ENCODE data around the gene RNPEPL1.
"Not testable (repeated sequence)": the region's sequence is repeated elsewhere in the genome, so short reads cannot be mapped to it uniquely, and the experiment has no call there.

The RNPEPL1 gene

GRCh38 chr2:240605867-240606743 is 37.8 kb downstream of the RNPEPL1 start:
- no peak overlapping the region for H3K4me3 ChIP-seq (replicated peaks; ENCODE audit: low read depth, low read length)
- DNase-seq (ENCODE audit: extremely low read depth, low read depth): no peak
- no peak for TF ChIP-seq CTCF (IDR thresholded peaks at IDR 0.05; ENCODE audit: low read depth, low read length, missing control alignments)

- no peak for DNase-seq (ENCODE audit: extremely low read depth, low read depth)
- H3K4me3 ChIP-seq (replicated peaks; ENCODE audit: low read depth, low read length): no peak overlapping the region
- no peak for TF ChIP-seq CTCF (IDR thresholded peaks at IDR 0.05; ENCODE audit: low read depth, low read length, missing control alignments)
These were observed 43.4 kb downstream of the RNPEPL1 start for GRCh38 chr2:240611601-240612210.

GRCh38 chr2:240613781-240614180 is 45.5 kb downstream of the RNPEPL1 start:
- DNase-seq (ENCODE audit: extremely low read depth, low read depth): no peak
- TF ChIP-seq CTCF (IDR thresholded peaks at IDR 0.05; ENCODE audit: low read depth, low read length, missing control alignments): no peak
- H3K4me3 ChIP-seq (replicated peaks; ENCODE audit: low read depth, low read length): no peak overlapping the region

GRCh38 chr2:240614391-240614790 is 46.1 kb downstream of the RNPEPL1 start:
- no peak for TF ChIP-seq CTCF (IDR thresholded peaks at IDR 0.05; ENCODE audit: low read depth, low read length, missing control alignments)
- H3K4me3 ChIP-seq (replicated peaks; ENCODE audit: low read depth, low read length): no peak overlapping the region
- no peak for DNase-seq (ENCODE audit: extremely low read depth, low read depth)

- no peak for TF ChIP-seq CTCF (IDR thresholded peaks at IDR 0.05; ENCODE audit: low read depth, low read length, missing control alignments)
- DNase-seq (ENCODE audit: extremely low read depth, low read depth): no peak
- H3K4me3 ChIP-seq (replicated peaks; ENCODE audit: low read depth, low read length): no peak overlapping the region
These were observed 47.1 kb downstream of the RNPEPL1 start for GRCh38 chr2:240615396-240615795.

- no peak overlapping the region for H3K4me3 ChIP-seq (replicated peaks; ENCODE audit: low read depth, low read length)
- no peak for TF ChIP-seq CTCF (IDR thresholded peaks at IDR 0.05; ENCODE audit: low read depth, low read length, missing control alignments)
- no peak for DNase-seq (ENCODE audit: extremely low read depth, low read depth)
These were observed 47.7 kb downstream of the RNPEPL1 start for GRCh38 chr2:240615820-240616547.

GRCh38 chr2:240616860-240617666 is 48.8 kb downstream of the RNPEPL1 start:
- not testable (repeated sequence) for DNase-seq (ENCODE audit: extremely low read depth, low read depth); H3K4me3 ChIP-seq (replicated peaks; ENCODE audit: low read depth, low read length)

All from HFF-Myc (cell line).